ENCODE data around the gene NOC2L.
"Not testable (repeated sequence)": the region's sequence is repeated elsewhere in the genome, so short reads cannot be mapped to it uniquely, and the experiment has no call there.

DNA sequence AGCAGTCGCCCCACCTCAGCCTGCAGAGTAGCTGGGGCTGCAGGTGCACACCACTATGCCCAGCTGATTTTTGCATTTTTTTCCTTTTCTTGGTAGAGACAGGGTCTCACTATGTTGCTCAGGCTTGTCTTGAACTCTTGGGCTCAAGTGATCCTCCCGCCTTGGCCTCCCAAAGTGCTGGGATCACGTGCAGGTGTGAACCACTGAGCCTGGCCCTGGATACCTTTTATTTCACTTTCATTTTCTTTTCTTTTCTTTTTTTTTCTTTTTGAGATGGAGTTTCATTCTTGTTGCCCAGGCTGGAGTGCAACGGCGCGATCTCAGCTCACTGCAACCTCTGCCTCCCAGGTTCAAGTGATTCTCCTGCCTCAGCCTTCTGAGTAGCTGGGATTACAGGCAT lies 32.2 kb upstream of the NOC2L start:
- TF ChIP-seq, protein P1, sequence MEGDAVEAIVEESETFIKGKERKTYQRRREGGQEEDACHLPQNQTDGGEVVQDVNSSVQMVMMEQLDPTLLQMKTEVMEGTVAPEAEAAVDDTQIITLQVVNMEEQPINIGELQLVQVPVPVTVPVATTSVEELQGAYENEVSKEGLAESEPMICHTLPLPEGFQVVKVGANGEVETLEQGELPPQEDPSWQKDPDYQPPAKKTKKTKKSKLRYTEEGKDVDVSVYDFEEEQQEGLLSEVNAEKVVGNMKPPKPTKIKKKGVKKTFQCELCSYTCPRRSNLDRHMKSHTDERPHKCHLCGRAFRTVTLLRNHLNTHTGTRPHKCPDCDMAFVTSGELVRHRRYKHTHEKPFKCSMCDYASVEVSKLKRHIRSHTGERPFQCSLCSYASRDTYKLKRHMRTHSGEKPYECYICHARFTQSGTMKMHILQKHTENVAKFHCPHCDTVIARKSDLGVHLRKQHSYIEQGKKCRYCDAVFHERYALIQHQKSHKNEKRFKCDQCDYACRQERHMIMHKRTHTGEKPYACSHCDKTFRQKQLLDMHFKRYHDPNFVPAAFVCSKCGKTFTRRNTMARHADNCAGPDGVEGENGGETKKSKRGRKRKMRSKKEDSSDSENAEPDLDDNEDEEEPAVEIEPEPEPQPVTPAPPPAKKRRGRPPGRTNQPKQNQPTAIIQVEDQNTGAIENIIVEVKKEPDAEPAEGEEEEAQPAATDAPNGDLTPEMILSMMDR (IDR thresholded peaks at IDR 0.05): not testable (repeated sequence)
- not testable (repeated sequence) for TF ChIP-seq POLR2A (IDR thresholded peaks at IDR 0.05; ENCODE audit: low read length); RCOR1 (IDR thresholded peaks at IDR 0.05; ENCODE audit: low read depth, low read length); MYC (IDR thresholded peaks at IDR 0.05; ENCODE audit: borderline replicate concordance, low read length); ESRRA (IDR thresholded peaks at IDR 0.05; ENCODE audit: borderline replicate concordance, low read length); CEBPB (IDR thresholded peaks at IDR 0.05); CBX8 (IDR thresholded peaks at IDR 0.05); HDAC2 (IDR thresholded peaks at IDR 0.05); SMC3 (IDR thresholded peaks at IDR 0.05)
- TF ChIP-seq, protein P2, sequence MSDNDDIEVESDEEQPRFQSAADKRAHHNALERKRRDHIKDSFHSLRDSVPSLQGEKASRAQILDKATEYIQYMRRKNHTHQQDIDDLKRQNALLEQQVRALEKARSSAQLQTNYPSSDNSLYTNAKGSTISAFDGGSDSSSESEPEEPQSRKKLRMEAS (IDR thresholded peaks at IDR 0.05): not testable (repeated sequence)

Data from A549 (cell line).